Measurements from ENCODE around the gene RRM1.
A peak's percentile ranks its signal among the peaks of the same experiment; 100 is the strongest.
"Not testable (repeated sequence)": the region's sequence is repeated elsewhere in the genome, so short reads cannot be mapped to it uniquely, and the experiment has no call there.

The RRM1 gene

DNA sequence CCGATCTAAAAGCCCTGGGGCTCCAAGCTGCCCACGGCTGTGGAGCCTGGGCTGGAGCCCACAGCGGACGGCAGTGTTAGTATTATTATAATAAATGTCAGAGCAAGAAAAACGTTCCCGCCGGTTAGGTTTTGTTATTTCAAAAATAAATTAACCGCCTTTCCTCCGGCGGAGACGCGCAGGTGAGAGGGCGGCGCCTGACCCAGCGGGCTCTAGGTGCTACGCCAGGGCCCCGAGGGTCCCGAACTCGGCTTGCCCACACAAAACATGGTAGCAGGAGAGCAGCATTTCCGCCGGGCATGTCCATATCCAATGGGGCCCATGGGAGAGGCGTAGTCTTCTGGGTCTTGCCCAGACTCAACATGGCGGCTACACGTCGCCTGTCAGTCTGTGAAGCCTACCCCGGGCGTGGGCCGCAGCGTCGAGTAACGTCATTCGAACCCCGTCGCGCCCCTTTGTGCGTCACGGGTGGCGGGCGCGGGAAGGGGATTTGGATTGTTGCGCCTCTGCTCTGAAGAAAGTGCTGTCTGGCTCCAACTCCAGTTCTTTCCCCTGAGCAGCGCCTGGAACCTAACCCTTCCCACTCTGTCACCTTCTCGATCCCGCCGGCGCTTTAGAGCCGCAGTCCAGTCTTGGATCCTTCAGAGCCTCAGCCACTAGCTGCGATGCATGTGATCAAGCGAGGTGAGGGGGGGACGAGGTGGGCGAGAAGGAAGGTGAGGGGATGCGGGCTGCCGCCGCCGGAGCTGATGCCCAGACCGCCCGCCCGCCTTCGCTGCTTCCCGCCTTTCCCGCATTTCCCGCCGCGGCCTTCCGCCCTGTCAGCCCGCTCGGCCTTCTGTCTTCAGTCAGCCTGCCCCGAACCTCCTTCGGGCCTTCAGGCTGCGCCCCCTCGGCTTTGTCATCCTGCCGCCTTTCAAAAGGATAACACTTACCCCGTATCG lies at the start of gene RRM1:
Gene RRM1 (plus strand): TSS at position 452 of the 944 bp plus-strand sequence. CDS start 214 bp downstream, at position 666.
- peak; percentile 72 to 90 (median 81) for DNase-seq (ENCODE audit: low read depth in 3 of 3, low spot score in 1 of 3)

DNA sequence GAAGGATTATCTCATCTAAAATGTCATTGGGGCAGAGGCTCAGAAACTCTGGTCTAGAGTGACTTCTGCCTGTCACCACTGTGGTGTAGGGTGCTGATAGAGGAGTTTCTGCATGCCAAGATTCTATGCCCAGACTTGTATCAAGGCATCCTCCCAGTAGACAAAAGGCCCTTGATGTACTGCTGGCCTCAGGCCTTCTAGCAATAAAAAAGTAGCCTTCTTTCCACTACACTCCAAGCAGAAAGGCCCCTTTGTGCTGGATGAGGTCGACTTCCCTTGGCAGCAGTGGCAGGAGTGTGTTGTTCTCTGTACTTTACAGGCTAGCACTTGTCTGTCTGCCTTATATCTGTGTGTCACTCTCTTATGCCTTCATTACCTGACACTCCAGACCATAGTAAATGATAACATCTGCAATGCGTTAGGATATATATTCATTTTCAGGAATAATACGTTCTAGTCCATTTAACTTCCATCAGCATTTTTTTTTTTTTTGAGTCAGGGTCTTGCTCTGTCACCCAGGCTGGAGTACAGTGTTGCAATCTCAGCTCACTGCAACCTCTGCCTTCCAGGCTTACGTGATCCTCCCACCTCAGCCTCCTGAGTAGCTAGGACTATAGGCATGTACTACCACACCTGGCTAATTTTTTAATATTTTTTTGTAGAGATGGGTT lies 49.5 kb upstream of the RRM1 start:
- no peak for DNase-seq (ENCODE audit: low read depth in 3 of 3, low spot score in 1 of 3)

DNA sequence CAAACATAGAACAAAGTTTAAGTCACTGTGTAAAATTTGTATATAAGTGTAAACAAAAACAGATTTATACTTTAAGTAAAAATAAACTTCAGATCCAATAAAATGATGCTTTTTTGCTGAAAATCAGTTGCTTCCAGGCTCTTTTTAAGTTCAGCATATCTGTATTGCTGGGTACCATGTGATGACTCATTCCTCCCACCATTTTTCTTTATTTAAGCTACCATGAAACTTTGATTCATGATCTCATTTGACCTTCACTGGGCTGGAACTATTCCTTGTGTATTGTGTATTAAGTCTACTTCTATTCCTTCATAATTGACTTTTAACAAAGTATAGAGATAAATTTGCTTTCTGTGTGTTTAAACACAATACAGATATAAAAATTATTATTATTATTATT lies 46.3 kb upstream of the RRM1 start:
- no peak for DNase-seq (ENCODE audit: low read depth in 3 of 3, low spot score in 1 of 3)

DNA sequence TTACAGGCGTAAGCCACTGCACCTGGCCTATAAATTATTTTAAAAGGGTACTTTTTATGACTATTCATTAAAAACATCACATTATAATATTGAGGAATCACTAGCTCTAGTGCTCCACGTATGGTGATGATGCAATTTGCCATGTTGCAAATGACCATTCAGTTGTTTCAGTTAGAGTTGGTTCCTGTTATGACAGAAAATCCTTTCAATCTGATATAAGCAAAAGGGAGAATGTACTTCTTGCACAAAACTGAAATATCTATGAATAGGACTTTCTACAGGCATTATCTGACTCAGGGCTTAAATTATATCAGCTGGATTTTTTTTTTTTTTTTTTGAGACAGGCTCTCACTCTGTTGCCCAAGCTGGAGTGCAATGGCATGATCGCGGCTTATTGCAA lies 45.6 kb upstream of the RRM1 start:
- no peak for DNase-seq (ENCODE audit: low read depth in 3 of 3, low spot score in 1 of 3)

DNA sequence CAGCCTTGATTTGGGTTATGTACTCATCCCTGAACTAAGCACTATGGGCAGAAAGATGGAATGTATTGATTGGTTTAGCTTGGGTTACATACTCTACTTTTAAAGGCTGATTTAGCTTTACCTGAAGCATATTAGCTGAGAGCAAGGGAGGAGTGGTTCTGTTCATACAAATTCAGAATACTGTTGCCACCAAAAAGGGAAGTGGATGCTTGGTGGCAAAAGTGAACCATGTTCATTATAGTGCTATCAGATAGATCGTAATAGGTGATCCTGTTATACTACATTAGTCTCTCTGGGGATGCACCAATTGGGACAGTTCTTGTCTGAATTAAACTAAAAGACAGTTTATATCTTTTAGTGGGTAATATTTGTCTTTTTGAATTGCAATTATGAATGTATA lies 44.5 kb upstream of the RRM1 start:
- no peak for DNase-seq (ENCODE audit: low read depth in 3 of 3, low spot score in 1 of 3)

DNA sequence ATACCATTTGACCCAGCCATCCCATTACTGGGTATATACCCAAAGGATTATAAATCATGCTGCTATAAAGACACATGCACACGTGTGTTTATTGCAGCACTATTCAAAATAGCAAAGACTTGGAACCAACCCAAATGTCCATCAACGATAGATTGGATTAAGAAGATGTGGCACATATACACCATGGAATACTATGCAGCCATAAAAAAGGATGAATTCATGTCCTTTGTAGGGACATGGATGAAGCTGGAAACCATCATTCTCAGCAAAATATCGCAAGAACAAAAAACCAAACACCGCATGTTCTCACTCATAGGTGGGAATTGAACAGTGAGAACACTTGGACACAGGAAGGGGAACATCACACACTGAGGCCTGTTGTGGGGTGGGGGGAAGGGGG lies 41.4 kb upstream of the RRM1 start:
- DNase-seq (ENCODE audit: low read depth in 3 of 3, low spot score in 1 of 3) = not testable (repeated sequence)

DNA sequence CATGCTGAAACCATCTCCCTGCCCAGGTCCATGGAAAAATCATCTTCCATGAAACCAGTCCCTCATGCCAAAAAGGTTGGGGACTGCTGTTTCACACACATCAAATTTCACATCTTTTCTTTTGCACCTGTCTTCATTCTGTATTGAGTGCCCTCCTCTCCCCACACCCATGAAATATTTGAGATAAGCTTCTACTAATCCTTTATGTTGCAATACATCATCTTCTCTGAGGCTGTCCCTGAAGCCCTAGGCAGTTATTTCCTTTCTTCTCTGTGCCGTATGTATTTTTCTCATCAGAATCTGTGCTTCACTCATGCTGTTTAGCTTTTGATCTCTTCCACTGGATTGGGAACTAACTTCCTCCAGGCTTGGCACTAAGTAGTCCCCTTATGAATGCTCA lies 40.0 kb upstream of the RRM1 start:
- DNase-seq (ENCODE audit: low read depth in 3 of 3, low spot score in 1 of 3) = no peak

DNA sequence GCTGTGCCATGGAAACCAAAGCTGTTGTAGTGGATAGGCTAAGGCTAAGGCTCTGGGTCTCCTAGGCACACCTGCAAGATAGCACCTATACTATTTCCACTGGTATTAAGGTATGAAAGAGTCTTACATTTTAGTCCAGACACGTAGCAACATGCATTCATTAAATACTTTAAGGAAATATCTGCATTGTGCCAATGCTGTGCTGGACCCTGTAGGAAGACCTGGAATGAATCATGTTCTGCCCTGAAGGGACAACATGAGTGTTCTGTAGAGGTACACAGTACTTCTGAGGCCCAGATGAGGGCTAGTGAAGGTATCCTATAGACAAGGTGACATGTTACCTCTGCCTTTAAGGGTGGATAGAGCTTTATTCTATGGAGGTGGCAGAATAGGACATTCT lies 35.2 kb upstream of the RRM1 start:
- DNase-seq (ENCODE audit: low read depth in 3 of 3, low spot score in 1 of 3) = no peak

DNA sequence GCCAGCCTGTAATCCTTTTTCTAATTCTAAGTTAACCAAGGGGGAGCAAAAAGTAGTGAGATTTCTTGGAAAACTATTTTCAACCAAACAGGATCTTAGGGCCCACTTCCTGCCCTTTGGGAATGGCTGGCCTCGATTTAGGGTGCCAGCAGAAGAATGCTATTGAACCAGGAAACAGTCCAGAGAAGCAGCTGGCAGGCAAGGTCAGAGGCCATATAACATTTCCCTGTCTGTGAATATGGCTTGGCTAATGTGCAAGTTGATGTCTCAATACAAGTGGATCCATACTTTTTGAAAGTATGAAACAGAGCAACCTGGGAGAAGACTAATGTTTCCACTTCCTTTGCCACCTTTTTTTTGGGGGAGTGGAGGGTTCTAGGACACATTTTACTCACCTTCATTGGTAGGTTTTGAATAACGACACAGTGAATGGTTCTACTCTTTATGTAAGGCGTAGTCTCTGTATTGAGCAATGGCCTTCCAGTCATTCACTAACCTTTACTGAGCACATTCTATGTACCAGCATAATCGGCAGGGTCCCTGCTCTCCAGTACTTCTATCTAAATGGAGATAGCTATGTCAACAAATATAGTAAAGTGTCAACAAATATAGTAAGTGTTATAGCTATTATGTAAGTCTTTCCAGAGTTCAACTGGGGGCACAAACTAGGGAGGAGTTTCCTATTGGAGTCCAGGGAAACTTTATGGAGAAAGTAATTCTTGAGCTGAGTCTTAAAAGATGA lies 34.2 kb upstream of the RRM1 start:
- no peak for DNase-seq (ENCODE audit: low read depth in 3 of 3, low spot score in 1 of 3)

DNA sequence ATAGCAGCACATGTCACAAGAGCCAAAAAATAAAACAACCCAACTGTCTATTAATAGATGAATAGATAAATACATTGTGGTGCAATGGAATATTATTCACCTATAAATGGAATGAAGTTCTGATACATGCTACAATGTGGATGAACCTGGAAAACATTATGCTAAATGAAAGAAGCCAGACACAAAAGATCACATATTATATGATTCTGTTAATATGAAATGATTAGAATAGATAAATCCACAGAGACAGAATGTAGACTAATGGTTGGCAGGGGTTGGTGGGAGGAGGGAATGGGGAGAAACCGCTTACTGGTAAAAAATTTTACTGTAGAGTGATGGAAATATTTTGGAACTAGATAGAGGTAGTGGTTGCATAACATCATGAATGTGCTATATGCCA lies 32.9 kb upstream of the RRM1 start:
- no peak for DNase-seq (ENCODE audit: low read depth in 3 of 3, low spot score in 1 of 3)

DNA sequence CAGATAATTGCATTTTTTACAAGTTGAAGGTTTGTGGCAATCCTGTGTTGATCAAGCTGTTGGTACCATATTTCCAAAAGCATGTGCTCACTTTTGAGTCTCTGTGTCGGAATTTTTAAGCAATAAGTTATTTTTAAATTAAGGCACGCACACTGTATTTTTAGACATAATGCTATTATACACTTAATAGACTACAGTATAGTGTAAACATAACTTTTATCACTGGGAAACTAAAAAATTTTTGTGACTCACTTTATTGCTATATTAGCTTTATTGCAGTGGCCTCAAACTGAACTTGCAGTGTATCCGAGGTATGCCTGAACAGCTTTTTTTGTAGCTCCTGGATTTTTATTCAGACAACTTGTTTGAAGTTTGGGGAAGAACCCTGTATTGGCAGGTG lies 31.3 kb upstream of the RRM1 start:
- DNase-seq (ENCODE audit: low read depth in 3 of 3, low spot score in 1 of 3) = no peak

DNA sequence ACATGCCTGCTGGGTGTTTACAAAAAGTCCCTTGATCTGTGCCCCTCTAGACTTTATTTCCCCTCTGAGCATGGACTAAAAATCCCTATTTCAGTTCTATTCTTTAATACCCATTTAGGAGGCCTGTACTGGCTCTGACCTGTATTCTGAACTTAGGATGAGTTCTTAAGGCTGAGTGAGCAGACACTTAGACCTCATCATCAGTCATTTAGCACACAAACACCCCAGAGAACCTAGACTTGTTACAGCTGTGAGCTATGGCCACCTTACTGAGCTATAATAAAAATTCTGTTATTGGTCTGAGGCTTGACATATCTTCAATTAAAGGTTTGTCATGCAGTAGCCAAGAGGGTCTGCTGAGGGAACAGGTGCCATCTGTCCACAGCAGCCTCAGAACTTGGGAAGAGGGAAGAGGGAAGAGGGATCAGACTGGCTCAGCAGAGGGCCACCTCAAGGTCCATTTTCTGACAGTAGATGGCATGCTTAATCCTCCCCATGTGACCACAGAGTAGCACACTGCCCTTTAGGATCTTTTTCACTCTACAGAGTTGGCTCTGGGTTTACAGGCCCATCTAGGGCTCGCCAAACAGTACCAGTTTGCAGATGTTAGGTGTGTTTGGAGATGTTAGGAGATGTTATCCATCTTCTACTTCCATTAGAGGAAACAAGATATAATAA lies 30.2 kb upstream of the RRM1 start:
- no peak for DNase-seq (ENCODE audit: low read depth in 3 of 3, low spot score in 1 of 3)

DNA sequence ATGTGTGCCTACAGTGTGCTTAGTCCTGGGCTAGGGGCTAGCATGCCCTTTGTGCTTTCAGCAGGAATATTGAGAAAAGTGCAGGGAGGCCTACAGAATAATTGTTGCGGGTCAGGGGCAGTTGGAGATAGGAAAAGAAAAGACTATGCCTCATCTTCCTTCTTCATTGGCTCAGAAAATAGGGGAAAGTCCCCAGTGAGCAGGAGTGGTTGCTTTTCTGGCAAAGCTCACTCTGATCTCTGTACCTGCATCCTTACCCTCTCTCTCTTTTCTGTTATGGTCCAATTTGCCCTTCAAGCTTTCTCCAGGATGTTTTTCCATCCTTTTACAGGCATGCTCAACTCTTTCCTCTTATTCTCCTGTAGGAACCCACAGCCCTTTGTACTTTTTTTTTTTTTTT lies 29.5 kb upstream of the RRM1 start:
- DNase-seq (ENCODE audit: low read depth in 3 of 3, low spot score in 1 of 3) = no peak

DNA sequence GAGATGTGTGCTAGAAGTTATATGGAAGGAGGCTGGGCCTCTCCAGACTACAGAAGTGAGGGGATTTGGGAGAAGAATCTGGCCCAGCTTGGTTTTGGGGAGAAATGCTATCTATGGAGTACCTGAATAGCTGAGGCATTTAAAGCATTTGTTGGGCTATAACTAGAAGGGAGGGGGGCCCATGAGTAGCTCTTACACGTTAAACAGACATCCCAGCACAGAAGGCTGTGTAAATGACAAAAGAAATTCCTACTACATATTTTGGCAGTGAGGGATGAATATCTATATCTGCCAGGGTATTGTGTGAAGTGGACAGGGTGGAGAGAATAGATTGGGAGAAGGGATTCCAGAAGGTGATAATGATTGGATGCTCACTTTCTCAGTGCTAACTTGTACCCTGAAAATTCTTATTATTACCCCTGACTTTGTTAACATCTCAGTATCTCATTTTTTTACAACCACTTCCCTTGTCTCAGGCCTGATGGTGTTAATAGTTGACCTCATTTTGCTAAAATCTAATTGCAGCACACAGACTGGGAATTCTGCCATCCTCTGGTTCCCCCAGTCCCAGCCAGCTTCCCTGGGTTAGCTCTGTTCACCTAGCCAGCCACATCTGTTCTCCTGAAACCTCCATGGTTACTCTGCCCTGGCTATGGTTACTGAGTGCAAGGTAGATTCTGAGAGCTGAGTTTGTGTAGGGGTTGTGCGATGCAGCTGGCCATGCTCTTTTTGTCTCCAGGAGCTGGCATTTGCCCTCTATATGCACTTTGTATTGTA lies 28.8 kb upstream of the RRM1 start:
- DNase-seq (ENCODE audit: low read depth in 3 of 3, low spot score in 1 of 3) = no peak

DNA sequence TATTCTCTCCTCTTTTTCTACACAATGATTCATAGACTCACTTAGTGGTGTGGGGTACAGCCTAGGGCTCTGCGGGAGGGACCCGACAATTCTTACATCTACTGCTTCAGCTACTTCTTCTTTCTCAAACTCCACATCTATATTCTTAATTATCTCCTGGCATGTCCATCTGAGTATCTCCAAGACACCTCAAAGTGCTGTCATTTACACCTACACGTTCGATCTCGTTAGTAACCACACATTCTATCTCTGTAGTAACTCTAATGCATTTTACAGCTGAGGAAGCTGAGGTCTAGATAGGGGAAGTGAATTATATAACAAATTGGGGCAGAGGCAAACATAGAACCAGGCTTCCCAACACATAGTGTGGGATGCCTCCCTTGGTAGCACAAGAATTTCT lies 27.7 kb upstream of the RRM1 start:
- DNase-seq (ENCODE audit: low read depth in 3 of 3, low spot score in 1 of 3) = no peak

DNA sequence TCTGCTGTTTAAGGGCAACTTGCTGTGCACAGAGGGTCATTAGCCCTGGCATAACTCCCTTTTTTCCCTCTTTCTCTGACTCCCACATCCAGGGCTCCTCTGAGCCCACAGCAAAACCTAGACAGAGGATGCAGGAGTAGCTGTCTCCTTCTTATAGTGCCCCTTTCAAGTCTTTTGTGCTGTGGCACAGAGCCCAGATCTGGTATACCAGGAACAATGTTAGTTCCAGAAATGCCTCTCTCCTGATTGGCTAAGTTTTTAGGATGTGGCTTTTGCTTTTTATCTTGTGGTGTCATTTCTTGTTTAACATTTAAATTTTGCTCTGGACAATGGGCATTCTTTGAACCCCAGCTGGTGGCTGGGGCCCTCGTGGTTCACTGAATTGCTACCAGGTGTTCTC lies 25.6 kb upstream of the RRM1 start:
- DNase-seq (ENCODE audit: low read depth in 3 of 3, low spot score in 1 of 3) = no peak

DNA sequence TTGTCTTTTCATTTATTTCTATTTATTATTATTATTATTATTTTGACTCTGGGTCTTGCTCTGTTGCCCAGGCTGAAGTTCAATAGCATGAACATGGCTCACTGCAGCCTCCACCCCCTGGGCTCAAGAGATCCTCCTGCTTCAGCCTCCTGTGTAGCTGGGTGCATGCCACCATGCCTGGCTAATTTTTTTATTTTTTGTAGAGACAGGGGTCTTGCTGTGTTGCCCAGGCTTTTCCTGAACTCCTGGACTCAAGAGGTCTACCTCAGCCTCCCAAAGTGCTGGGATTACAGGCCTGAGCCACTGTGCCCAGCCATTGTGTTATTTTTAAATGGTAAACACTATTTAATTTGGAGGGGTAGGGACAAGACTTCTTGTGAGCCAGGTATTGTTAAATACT lies 23.3 kb upstream of the RRM1 start:
- no peak for DNase-seq (ENCODE audit: low read depth in 3 of 3, low spot score in 1 of 3)

DNA sequence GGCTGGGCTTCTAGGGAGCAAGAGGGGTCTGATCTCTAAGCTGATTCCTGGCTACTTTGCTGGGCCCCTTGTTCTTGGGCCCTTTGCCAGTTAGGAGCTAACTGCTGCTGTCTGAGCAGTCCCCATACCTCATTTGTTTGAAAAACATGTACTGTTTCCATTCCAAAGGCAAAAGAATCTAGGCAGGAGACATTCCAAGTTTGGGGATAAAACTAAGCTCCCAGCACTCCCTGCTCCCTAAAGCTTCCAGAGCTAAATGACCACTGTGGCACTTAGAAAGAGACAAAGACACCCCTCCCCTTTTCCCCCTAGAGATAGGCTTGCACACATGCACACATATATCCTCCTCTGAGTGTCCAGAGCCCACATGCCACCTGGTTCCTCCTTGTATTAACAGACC lies 22.7 kb upstream of the RRM1 start:
- DNase-seq (ENCODE audit: low read depth in 3 of 3, low spot score in 1 of 3) = no peak

DNA sequence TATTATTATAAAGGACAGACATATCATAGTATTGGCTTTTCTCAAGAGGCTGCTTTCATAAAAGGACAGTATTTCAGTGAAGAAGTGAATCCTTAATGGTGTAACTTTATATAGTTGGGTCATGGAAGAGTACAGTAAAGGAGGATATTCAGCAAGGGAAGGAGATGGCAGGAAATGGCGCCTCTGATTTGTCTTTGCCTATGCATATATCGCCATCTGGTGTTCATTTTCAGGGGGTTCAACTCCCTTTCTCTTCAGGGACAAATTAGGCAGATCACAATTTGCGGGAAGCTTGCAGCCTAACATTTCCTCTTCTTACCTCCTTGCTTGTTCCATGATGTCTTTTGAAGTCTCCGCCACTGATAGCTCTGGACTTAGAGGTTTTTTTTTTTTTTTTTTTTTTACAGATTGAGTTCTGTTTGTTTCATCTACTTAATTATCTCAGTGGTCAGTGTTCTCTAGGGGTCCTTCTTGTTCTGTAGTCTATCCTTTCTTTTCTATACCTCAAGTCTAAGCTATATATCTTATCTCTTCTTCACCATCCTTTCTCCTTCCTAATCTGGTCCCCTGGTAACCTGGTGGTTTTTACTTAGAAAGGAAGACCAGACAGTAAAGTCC lies 21.8 kb upstream of the RRM1 start:
- no peak for DNase-seq (ENCODE audit: low read depth in 3 of 3, low spot score in 1 of 3)

DNA sequence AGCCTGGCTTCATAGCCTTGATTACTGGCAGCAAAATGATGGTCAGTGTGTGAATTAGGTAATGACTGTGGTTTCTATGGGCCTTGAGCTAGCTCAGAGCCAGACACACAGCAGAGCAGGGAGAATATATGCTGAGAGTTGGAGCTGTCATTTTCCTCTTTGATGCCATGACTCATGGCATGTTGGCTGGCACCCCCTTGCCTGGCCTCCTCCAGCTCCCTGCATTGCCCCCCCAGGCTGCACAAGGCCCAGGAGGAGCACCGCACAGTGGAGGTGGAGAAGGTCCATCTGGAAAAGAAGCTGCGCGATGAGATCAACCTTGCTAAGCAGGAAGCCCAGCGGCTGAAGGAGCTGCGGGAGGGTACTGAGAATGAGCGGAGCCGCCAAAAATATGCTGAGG lies 20.3 kb upstream of the RRM1 start:
- DNase-seq (ENCODE audit: low read depth in 3 of 3, low spot score in 1 of 3) = no peak
